T-helper 1 cell treated with Interleukin-12 subunit alpha and Interleukin-12 subunit beta and Interleukin-4 antibody, amounts not matched to agents 30 μg/mL and 1 μg/mL, for 36 hours (primary cell): ENCODE data around the gene CRTAC1.

Experiments used
- H3K27ac Mint-ChIP-seq: one replicate; pipeline ENCODE4 v1.8.0; 2021; ENCODE audit warnings: mild to moderate bottlenecking, mixed read lengths
- H3K27me3 Mint-ChIP-seq: one replicate; pipeline ENCODE4 v1.8.0; 2021; ENCODE audit warnings: low read depth, mixed read lengths
- H3K36me3 Mint-ChIP-seq: one replicate; pipeline ENCODE4 v1.8.0; 2021; ENCODE audit warnings: low read depth, mixed read lengths
- H3K4me1 Mint-ChIP-seq: one replicate; pipeline ENCODE4 v1.8.0; 2021; ENCODE audit warnings: low read depth, mixed read lengths
- H3K4me3 Mint-ChIP-seq: one replicate; pipeline ENCODE4 v1.8.0; 2021; ENCODE audit warnings: mild to moderate bottlenecking, moderate library complexity, mixed read lengths
- H3K9me3 Mint-ChIP-seq: one replicate; pipeline ENCODE4 v1.8.0; 2021; ENCODE audit warnings: mixed read lengths

Gene CRTAC1

GRCh38 chr10:97914171-97914836 is 116.1 kb downstream of the CRTAC1 start:
- H3K9me3 Mint-ChIP-seq = no peaks in the 10 kb centered on the region
- H3K4me1 Mint-ChIP-seq = peaks cover 5% of the 10 kb centered on the region
- no peak overlapping the region for H3K4me3 Mint-ChIP-seq
- H3K36me3 Mint-ChIP-seq = no peaks in the 10 kb centered on the region
- no peak overlapping the region for H3K27ac Mint-ChIP-seq
- H3K27me3 Mint-ChIP-seq = peaks cover 11% of the 10 kb centered on the region

GRCh38 chr10:97913614-97914013 is 116.8 kb downstream of the CRTAC1 start:
- Mint-ChIP-seq H3K4me1 (peaks cover 5% of the 10 kb centered on the region), H3K9me3 (no peaks in the 10 kb centered on the region), H3K27ac (no peak overlapping the region), H3K27me3 (peaks cover 8% of the 10 kb centered on the region), H3K4me3 (no peak overlapping the region), H3K36me3 (no peaks in the 10 kb centered on the region)

GRCh38 chr10:97913193-97913592 is 117.2 kb downstream of the CRTAC1 start:
- H3K4me3 Mint-ChIP-seq = no peak overlapping the region
- no peak overlapping the region for H3K27ac Mint-ChIP-seq
- H3K9me3 Mint-ChIP-seq = no peaks in the 10 kb centered on the region
- H3K36me3 Mint-ChIP-seq = no peaks in the 10 kb centered on the region
- peaks cover 5% of the 10 kb centered on the region for H3K4me1 Mint-ChIP-seq
- H3K27me3 Mint-ChIP-seq = peaks cover 4% of the 10 kb centered on the region

- Mint-ChIP-seq H3K4me3 (no peak overlapping the region), H3K36me3 (no peaks in the 10 kb centered on the region), H3K27me3 (no peaks in the 10 kb centered on the region), H3K27ac (no peak overlapping the region), H3K9me3 (no peaks in the 10 kb centered on the region), H3K4me1 (peaks cover 5% of the 10 kb centered on the region)
These were observed 119.2 kb downstream of the CRTAC1 start for GRCh38 chr10:97911217-97911616.

GRCh38 chr10:97910661-97911060 is 119.8 kb downstream of the CRTAC1 start:
- Mint-ChIP-seq H3K27ac (no peak overlapping the region), H3K4me3 (no peak overlapping the region), H3K4me1 (peaks cover 5% of the 10 kb centered on the region), H3K36me3 (no peaks in the 10 kb centered on the region), H3K27me3 (peaks cover 3% of the 10 kb centered on the region), H3K9me3 (no peaks in the 10 kb centered on the region)

GRCh38 chr10:97907830-97908229 is 122.6 kb downstream of the CRTAC1 start:
- H3K4me3 Mint-ChIP-seq = no peak overlapping the region
- H3K9me3 Mint-ChIP-seq = no peaks in the 10 kb centered on the region
- H3K27ac Mint-ChIP-seq = no peak overlapping the region
- no peaks in the 10 kb centered on the region for H3K4me1 Mint-ChIP-seq
- H3K27me3 Mint-ChIP-seq = peaks cover 8% of the 10 kb centered on the region
- no peaks in the 10 kb centered on the region for H3K36me3 Mint-ChIP-seq

GRCh38 chr10:97907211-97907610 is 123.2 kb downstream of the CRTAC1 start:
- Mint-ChIP-seq H3K4me1 (no peaks in the 10 kb centered on the region), H3K4me3 (no peak overlapping the region), H3K9me3 (no peaks in the 10 kb centered on the region), H3K27me3 (peaks cover 8% of the 10 kb centered on the region), H3K27ac (no peak overlapping the region), H3K36me3 (no peaks in the 10 kb centered on the region)

GRCh38 chr10:97905276-97905675 is 125.1 kb downstream of the CRTAC1 start:
- Mint-ChIP-seq H3K9me3 (no peaks in the 10 kb centered on the region), H3K4me3 (no peak overlapping the region), H3K4me1 (no peaks in the 10 kb centered on the region), H3K27me3 (peaks cover 8% of the 10 kb centered on the region), H3K27ac (no peak overlapping the region), H3K36me3 (no peaks in the 10 kb centered on the region)

GRCh38 chr10:97904576-97904975 is 125.8 kb downstream of the CRTAC1 start:
- Mint-ChIP-seq H3K36me3 (no peaks in the 10 kb centered on the region), H3K9me3 (no peaks in the 10 kb centered on the region), H3K27ac (no peak overlapping the region), H3K27me3 (peaks cover 8% of the 10 kb centered on the region), H3K4me1 (no peaks in the 10 kb centered on the region), H3K4me3 (no peak overlapping the region)

- Mint-ChIP-seq H3K4me1 (no peaks in the 10 kb centered on the region), H3K27me3 (peaks cover 8% of the 10 kb centered on the region), H3K9me3 (no peaks in the 10 kb centered on the region), H3K36me3 (no peaks in the 10 kb centered on the region), H3K27ac (no peak overlapping the region), H3K4me3 (no peak overlapping the region)
These were observed 126.4 kb downstream of the CRTAC1 start for GRCh38 chr10:97904018-97904381.

GRCh38 chr10:97903128-97904017 is 127.0 kb downstream of the CRTAC1 start:
- no peaks in the 10 kb centered on the region for H3K9me3 Mint-ChIP-seq
- H3K27ac Mint-ChIP-seq = no peak overlapping the region
- H3K4me3 Mint-ChIP-seq = no peak overlapping the region
- H3K36me3 Mint-ChIP-seq = no peaks in the 10 kb centered on the region
- peaks cover 8% of the 10 kb centered on the region for H3K27me3 Mint-ChIP-seq
- H3K4me1 Mint-ChIP-seq = no peaks in the 10 kb centered on the region

- Mint-ChIP-seq H3K36me3 (no peaks in the 10 kb centered on the region), H3K27ac (no peak overlapping the region), H3K27me3 (peaks cover 8% of the 10 kb centered on the region), H3K9me3 (no peaks in the 10 kb centered on the region), H3K4me3 (no peak overlapping the region), H3K4me1 (no peaks in the 10 kb centered on the region)
These were observed 129.0 kb downstream of the CRTAC1 start for GRCh38 chr10:97901381-97901780.

GRCh38 chr10:97898429-97898828 is 132.0 kb downstream of the CRTAC1 start:
- Mint-ChIP-seq H3K27me3 (peaks cover 5% of the 10 kb centered on the region), H3K4me1 (no peaks in the 10 kb centered on the region), H3K36me3 (no peaks in the 10 kb centered on the region), H3K27ac (no peak overlapping the region), H3K4me3 (no peak overlapping the region), H3K9me3 (no peaks in the 10 kb centered on the region)

GRCh38 chr10:97896756-97897358 is 133.6 kb downstream of the CRTAC1 start:
- Mint-ChIP-seq H3K4me3 (no peak overlapping the region), H3K4me1 (no peaks in the 10 kb centered on the region), H3K36me3 (no peaks in the 10 kb centered on the region), H3K9me3 (no peaks in the 10 kb centered on the region), H3K27me3 (peaks cover 5% of the 10 kb centered on the region), H3K27ac (no peak overlapping the region)

- no peaks in the 10 kb centered on the region for H3K9me3 Mint-ChIP-seq
- H3K4me1 Mint-ChIP-seq = no peaks in the 10 kb centered on the region
- H3K4me3 Mint-ChIP-seq = no peak overlapping the region
- H3K36me3 Mint-ChIP-seq = no peaks in the 10 kb centered on the region
- H3K27ac Mint-ChIP-seq = no peak overlapping the region
- H3K27me3 Mint-ChIP-seq = peaks cover 5% of the 10 kb centered on the region
These were observed 134.5 kb downstream of the CRTAC1 start for GRCh38 chr10:97895915-97896314.
